Endothelial cell of hepatic sinusoid (primary cell): ENCODE results near the gene SLC38A8.

Experiments
- in situ Hi-C: cut with HindIII; loops from 2 replicates; pipeline ENCODE4 v1.10.0; 2017; ENCODE audit warnings: low sequenced_read_pairs

Gene SLC38A8

DNA sequence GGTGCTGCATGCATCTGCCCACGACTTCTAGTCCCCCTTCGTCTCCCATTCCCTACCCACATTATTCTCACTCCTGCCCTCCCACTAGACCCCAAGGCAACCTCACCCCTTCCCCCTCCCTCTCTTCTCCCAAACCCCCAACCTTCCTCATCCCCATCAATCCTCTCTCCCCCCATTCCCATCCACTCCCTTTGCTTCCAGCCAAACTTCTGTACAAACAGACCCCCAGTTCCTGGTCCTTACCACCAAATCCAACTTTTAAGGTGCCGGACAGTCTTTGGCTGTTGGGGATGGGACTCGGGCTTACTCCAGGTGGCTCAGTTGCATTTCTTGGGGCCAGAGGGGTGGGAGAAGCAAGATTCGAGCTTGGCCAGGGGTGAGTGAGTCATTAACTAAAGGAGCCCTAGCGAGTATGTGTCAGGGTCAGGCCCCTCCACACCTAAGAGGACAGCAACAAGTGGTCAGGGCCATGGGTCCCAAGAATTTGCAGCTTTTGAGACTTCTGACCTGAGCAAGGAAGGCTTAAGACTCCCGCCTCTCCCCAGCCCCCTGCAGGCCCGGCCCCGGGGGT, at the start of gene SLC38A8:
SLC38A8 (minus strand) TSS at position 488 of the 571 bp plus-strand sequence. CDS start 638 bp downstream, outside the sequence.
- in situ Hi-C loops = no loop called here

DNA sequence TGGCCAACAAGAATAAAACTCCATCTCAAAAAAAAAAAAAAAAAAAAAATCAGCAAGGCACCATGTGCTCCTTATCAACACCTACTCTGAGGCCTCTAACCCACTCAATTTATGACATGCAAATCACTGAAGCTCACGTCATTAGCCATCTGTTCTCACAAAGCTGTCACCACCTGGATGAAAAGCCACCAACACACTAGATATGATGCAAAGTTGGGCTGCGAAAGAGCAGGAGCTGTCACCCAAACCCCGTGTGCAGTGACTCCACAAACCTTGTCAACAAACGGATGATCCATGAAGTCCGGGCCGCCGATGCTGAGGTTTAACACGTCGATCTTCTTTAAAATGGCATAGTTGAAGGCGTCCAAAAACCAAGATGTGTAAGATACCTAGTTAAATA, 48.9 kb upstream of the SLC38A8 start:
- in situ Hi-C loops = no loop called here

DNA sequence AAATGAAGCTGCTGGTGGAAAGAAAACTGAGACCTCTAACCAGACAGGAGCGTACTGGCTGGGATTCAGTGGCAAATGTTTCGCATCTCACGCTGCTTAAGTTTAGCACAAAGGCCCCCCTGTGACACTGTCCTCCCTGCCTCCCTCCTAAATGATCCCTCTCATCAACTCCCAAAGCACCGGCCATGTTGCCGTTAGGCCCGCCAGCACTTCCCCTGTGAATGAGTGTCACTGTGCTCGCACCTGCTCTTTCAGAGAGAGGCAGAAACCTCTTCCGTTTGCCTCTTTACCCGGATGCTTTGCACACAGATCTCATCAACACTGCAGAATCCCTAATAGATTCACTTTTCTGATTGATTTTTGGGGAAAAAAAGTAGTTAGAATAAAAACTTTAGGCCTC, 47.6 kb upstream of the SLC38A8 start:
- in situ Hi-C loops = no loop called here

DNA sequence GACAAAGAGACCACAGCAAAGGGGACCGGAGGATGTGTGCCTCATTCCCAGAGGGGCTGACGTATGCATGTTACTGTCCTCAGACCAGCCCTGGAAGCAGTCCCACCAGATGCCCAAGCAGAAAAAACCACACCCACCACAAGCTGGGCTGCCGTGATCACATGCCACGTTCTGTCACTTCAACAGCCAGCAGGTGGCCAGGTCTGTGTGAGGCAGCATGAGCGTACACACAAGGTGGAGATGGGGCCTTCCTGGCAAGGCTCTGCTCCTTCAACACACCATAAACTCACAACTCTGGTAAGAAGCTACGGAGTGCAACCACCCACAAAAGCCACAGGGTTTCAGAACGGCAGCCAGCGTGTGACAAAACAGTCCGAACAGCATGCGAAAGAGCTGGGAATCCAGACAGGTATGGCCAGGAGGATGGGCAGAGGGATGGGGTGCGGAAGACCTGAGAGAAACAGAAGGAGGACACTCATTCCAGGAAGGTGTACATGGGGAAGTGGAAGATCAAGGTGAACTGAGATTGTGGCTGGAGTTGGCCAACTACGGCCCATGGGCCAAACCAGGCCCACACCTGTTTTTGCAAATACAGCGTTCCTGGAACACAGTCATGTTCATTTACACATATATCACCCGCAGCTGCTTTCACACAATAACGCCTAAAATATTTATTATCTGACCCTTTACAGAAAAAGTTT, 46.2 kb upstream of the SLC38A8 start:
- in situ Hi-C loops = no loop called here

DNA sequence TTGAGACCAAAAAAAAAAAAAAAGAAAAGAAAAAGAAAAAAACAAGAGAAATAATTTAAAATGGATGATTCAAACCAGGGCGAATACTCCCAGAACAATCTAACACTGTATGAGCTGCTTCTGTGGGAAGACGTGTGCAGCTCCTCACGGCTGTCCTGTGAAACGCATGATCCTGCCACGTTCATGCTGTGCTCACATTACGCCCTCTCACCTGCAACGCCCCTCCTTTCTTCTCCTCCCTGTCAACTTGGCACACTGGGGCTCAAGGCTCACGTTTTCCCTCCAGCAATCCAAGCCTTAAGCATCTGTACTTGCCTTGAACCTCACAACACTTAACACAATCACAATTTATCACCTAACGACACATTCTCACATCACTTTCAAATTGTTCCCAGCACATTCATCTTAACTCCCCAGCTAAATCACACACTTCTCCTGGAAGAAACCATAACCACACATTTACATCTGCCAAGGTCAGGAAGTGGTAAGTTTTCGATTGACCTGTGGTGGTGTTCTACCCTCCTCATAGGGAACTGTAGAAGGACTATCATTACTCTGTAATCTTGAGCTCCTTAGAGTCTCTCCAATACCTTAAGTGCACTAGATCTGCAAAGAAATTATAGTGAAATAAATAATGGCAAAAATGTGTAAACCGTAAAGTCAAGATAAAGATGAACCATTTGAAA, 45.0 kb upstream of the SLC38A8 start:
- in situ Hi-C loops = no loop called here

DNA sequence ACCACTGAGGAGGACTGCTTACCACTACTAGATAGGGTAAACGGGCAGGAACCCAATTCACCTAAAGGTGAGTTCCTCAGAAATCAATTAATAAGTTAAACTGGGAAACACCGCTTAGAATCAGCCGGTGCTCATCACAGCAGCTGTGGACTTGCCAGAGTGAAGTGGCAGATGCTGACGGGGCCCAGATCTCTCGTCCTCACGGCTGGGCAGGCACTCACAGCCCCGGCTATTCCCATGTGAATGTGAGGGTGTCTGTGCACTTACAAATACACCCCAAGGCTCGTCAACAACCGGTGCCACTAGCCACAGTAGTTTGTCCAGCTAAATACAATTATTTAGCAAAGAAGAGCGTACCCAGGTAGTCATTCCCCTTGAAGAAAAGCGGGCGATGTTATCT, 44.4 kb upstream of the SLC38A8 start:
- in situ Hi-C loops = no loop called here

DNA sequence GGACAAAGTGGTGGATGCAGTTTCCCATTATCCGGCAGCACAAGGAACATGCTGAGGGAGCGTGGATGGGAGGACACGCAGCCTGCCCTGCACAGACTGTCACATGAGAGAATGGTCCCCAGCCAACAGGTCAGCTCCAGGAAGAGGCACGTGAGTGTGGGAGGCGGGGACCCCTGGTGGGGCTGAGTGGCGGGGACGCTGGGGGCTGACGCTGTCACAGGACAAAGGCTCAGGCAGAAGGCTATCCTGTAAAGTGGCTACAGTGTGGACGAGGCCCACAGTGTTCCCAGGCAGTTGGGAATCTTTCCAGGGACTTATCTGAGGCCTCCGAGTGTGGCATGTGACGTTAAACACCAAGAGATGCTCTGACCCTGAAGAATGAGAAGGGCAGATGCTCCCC, 43.7 kb upstream of the SLC38A8 start:
- in situ Hi-C loops = no loop called here

DNA sequence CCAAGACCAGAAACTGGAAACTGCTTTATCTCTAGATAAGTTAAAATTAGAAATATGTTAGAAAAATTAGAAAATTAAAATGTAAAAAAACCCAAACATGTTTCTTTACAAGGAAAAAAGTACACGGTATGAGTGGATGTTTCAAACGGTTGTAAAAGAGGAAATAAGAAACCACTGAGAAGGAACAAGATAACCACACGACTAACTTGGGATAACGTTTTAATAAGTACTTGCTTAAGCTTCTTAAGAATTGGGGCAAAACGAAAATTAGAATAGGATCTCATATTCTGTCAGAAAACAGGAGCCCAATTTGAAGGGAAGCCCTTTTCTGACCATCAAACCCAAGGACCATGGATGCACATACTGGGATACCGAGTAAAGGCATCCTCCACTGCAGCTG, 43.2 kb upstream of the SLC38A8 start:
- in situ Hi-C loops = no loop called here

DNA sequence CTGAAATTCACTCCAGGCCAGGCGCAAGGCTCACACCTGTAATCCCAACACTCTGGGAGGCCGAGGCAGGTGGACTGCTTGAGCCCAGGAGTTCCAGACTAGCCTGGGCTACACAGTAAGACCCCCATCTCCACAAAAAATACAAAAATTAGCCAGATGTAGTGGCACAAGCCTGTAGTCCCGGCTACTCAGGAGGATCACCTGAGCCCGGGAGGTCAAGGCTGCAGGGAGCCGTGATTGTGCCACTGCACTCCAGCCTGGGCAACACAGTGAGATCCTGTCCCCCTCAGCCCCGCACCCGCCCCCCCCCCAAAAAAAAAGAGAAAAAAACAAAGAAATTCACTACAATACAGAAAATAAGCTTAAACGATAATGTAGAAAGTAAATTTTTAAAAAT, 42.7 kb upstream of the SLC38A8 start:
- in situ Hi-C loops = no loop called here

DNA sequence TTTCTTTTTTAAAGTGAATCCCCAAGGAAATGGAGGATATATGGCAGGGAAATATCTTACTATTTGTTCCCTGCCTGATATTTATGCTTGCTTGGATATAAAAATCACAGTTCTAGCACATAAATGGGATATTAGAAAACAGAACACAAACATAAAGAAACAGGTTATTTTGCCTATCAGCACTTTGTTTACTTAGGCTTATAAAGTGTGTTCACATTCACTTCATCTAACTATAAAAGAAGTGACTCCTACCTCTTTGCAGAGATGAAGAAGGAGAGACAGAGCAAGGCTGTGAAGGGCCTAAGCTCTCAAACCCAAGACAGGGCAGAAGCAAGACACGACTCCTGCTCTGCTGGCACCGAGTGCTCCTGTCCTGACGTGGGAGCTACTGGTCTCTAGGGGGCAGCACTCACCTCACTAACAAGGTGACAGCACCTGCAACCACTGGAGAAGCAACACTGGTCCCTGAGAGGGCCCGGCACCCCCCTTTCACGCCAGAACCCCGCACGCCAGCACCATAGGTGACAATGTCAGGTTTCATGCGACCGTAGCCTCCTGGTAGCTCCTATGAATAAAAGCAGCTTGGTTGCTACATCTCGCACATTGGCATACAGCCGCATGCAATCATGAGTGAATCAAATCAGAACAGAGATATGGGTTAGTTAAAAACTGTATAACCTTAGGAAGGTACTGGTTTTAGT, 42.1 kb upstream of the SLC38A8 start:
- in situ Hi-C loops = no loop called here

DNA sequence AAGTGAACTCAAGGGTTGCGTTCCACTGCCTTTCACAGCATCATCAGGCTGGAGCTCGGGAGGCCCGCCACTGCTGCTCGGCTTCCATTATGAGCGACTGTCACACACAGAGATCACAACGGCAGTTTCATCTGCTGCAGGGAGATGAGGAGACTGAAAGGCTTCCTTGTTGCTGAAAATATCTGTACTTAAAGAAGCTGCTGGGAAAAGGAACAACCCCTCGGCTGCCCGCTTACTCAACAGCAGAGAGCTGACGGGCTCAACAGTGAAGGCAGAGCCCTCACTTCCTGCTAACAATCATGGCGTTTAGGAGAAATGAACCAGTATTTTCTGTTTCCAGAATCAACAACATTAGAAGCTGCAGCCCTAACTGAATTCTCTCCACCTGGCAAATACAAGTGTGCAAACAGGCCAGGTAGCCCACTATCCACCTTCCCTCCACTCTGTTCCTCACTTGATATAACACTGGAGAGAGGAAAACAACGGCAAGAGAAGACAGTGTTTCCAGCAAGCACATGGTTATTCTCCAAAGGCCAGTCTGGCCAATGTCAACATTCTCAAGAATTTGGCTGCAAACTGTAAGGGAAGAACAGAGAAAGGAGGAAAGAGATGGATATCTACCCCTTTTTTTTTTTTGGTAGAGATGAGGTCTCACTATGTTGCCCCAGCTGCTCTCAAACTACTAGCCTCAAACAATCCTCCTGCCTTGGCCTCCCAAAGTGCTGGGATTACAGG, 40.4 kb upstream of the SLC38A8 start:
- in situ Hi-C loops = no loop called here

DNA sequence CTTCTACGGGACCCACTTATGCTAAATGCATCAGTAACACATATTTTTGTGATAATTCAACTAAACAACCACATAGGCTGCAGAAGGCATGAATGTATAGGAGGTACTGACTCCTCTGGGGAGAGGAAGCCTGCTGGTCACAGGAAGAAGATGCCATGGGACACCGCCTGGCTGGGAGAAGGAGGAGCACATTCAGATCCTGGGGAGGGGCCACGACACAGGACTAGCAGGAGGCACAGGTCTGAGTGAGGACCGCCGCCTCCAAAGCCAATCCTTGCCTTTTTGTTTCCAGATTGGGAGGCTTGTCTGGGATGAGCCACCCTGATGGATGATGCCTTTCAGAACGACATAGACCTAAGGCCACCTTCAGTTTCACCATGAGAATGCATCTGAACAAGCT, 39.5 kb upstream of the SLC38A8 start:
- in situ Hi-C loops = no loop called here

DNA sequence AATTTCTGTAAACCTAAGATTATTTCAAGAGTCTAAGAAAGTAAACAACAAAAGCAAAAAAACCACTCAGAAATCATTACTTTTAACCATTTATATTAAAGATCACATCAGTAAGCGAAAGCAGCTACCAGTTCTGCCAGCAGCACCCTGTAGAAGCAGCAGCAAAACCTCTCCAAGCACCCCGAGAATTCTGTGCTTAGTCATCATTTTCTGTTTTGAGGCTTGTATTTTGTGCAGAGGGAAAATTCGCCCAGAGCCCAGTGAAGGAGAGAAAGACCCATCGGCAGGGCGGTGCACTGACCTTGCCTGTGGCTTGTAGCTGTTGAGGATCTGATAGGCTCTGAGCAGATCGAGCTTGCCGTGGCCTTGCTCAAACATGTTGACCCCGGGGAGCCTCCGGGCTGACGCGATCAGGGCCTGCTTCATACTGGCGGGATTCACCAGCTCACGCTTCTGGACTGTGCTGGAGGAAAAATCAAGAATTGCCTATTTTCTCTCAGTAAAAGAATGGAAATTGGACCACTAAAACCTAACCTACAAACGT, 38.9 kb upstream of the SLC38A8 start:
- in situ Hi-C loops = no loop called here

DNA sequence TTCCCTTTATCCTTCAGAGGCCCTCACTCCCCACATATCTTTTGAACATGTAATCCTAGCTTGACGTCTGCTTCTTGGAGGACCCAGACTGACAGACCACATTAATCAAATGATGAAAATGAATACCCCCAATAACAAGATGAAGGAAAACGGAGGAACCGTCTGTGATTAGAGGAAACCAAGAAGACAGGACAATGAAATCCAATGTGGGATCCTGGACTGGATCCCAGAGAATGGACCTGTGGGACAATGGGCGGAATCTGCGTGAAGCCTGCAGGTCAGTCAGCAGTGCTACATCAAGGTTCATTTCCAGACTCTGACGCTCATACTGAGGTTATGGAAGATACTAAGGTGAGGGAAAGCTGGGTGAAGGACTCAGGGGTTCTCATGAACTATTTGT, 38.2 kb upstream of the SLC38A8 start:
- in situ Hi-C loops = no loop called here

DNA sequence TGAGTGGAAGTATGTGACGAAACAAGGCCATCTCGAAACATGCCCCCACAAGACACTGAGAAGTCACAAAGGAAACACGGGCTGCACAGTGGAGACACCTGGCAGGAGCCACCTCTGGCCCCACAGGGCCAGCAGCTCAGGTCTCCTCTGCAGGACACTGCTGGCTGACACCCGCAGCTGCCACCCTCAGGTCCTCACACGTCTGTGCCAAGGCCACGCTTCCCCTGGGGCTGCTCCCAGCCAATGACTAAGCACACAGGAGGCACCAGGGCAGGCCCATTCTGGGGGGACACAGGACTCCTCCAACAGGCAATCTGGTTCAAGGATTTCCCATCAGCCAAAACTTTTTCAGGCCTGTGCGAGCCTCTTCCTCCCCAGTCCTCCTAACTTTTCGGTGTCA, 37.8 kb upstream of the SLC38A8 start:
- in situ Hi-C loops = no loop called here

DNA sequence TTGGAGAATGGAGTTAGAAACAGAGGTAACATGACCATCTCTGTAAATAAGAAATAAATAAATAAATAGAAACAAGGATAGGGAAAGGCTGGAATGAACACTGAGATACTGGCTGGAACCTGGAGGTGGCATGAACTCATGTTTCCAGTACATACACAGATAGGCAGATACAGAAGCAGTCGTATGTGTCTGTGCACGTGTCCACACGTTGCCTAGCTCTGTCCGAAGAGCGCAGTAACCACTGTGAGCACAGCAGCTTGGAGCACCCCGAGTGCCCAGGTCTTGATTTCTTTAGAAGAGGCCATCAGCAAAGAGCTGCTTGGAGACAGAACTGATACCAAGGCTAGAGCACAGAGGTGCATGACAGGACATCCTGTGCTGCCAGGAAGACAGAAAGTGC, 37.1 kb upstream of the SLC38A8 start:
- in situ Hi-C loops = no loop called here

DNA sequence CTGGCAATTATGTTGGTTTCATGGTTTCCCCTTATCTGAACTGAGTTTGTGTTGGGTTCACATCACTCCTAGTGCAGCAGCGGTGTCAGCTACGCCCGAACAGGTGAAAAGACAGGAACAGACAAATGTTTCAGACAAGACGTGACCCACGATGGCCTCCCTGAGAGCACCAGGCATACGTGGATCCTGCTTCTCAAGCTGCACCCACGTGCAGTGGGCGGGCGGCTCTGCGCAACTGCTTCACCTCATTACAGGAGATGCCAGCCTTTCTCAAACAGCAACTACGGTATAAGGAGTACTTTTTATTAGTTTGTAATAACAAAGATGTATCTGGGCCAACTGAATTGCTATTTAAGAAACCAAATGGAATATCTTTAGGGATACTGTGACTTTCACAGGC, 32.8 kb upstream of the SLC38A8 start:
- in situ Hi-C loops = no loop called here

DNA sequence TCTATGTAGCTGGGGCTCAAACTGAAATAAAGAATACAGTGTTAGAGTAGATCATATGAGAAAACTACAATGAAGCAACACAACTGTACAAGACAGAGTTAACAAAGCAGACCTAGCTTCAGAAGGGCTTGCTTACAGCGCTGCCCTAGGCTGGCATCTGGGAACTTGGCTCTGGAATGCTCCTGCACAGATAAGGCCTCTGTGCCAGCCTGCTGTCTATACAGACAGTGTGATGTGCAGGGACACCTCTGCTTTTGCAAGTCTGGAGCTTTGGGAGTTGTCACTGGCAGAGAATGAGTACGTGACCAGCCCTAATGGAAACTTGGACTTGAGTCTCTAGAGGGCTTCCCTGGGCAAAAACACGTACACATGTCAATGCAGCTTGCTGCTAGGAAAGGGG, 32.1 kb upstream of the SLC38A8 start:
- in situ Hi-C loops = no loop called here

DNA sequence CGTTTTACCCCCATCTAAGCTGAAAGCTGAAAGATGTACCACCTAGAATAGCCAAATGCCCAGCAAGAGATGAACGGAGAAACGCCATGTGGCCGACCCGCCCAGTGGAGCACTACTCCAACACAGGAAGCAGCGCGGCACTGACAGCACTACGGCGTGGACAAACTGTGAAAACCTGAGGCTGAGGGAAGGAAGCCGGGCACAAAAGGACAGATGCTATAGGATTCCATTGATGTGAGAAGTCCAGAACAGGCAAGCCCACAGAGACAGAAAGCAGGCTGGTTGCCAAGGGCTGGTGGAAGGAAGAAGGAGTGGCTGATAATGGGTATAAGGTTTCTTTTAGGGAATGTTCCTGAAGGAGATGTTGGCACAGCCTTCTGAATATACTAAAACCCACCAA, 29.4 kb upstream of the SLC38A8 start:
- in situ Hi-C loops = no loop called here

DNA sequence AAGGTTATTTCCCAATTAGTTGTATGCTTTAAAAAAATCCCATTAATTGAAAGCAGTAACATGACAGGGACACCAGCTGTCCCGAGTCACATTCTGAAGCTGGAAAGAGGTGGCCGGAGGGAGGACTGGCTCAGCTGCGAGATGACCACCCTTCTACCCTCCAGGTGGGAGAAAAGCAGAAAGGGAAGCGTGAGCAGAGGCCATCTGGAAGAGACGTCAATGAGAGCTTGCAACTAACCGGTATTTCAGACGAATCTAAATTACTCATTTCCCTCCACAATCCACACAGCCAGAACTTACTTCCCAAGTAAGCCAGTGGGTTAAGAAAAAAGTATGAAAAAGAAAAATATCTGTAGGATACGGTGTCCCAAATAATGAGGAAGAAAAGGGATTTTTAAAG, 28.5 kb upstream of the SLC38A8 start:
- in situ Hi-C loops = no loop called here

DNA sequence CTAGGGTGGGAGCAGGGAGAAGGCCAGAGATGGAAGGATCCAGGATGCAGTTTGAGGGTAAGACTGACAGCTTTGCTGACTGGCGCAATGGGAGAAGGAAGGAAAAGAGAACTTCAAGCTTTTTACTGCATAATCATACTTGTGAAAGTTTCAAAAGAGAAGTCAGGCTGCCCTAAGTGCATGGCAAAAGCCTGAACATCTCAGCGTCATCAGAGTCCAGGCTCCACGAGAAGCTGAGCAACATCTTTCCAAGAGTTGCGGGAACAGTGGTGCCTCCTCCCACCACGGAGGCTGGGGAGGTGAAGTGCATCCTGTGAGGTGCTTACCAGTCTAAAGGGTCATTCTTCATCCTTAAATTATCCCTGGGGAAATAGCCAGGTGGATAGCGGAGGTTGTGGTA, 26.9 kb upstream of the SLC38A8 start:
- in situ Hi-C loops = loop anchor here (5.0 kb wide), 1 partner anchor 67 kb away; no protein-coding TSS in a partner anchor
